Activated T-helper 1 cell treated with anti-CD3 and anti-CD28 coated beads, Interleukin-2, amount 50 U/mL, for 16 hours (primary cell): ENCODE results near the gene TMEM44.
"Not testable (repeated sequence)": the region's sequence is repeated elsewhere in the genome, so short reads cannot be mapped to it uniquely, and the experiment has no call there.

Source experiments
- DNase-seq, 2 donors: peaks; one replicate each; pipeline ENCODE4 v3.0.0-alpha.2; 2020; ENCODE audit warnings: low read depth in 1 of 2, low spot score in 1 of 2

The TMEM44 gene

DNA sequence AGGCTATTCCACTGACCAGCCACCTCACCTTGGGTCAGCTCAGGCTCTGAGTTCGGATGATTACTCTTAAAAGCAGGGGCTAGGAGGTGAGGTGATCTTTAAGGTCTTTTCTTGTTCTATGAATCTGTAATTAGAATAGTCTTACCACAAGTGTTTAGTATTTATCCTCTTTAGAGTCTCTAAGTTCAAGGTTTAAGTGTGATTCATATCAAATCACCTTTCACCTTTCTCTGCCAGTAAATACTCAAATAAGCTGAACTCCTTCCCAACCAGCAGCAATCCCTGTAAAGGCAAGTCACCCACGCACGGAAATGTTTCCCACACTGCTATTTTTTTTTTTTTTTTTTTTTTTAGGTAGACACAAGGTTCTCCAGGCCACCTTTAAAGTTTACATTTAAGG, 14.5 kb upstream of the TMEM44 start:
- no peak for DNase-seq

DNA sequence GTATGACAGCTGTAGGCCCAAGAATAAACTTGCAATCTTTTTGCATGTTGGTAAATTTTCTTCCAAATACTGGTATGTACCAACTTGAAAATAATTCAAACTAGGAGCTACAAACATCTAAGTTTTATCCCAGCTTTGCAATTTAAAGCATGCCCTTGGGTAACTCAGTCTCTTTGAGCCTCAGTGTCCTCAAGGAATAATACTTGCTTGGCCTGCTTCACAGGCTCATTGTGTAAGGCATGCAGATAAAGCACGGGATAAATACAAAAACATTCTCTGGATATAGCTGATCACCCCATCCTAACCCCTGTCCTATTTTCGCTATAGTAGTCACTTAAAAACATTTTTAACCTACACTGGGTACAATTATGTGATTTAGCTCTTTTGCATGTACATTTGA, 9.6 kb upstream of the TMEM44 start:
- DNase-seq = no peak

DNA sequence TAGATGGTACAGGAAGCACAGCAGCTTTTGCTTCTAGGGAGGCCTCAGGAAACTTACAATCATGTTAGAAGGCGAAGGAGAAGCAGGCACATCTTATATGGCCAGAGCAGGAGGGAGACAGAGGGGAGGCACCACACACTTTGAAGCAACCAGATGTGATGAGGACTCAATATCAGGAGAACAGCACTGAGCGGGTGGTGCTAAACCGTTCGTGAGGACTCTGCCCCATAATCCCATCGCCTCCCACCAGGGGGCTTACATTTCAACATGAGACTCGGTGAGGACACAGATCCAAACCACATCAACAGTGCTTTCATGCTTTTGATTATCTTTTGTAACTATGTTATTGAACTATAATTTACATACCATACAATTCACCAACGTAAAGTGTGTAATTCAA, 7.6 kb upstream of the TMEM44 start:
- DNase-seq = no peak

DNA sequence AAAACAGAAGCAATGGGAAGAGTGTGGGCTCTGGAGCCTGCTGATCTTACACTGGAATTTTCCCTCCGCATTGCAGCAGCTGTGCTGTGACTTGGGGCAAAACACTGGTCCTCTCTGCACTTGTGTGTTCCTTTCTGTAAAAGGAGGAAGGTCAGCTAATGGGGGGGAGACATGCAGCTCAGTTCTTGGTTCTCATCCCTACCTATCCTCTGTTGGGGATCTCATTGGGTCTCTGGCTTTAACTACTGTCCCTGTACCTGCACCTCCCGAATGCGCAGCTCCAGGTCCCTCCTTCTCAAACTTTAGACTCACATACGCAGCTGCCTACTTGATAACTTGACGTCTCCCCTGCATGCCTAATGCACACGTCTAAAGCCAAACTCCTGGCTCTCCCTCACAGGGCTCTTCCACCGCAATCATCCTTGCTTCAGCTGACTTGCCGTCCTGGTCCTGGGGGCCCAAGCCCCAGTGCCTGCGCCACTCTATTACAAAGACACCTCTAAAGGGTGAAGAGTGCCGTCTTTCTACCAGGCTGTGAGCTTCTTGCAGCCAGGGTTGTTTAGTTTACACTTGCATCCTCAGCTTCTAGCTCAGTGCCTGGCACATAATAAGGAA, 5.9 kb upstream of the TMEM44 start:
- no peak for DNase-seq

DNA sequence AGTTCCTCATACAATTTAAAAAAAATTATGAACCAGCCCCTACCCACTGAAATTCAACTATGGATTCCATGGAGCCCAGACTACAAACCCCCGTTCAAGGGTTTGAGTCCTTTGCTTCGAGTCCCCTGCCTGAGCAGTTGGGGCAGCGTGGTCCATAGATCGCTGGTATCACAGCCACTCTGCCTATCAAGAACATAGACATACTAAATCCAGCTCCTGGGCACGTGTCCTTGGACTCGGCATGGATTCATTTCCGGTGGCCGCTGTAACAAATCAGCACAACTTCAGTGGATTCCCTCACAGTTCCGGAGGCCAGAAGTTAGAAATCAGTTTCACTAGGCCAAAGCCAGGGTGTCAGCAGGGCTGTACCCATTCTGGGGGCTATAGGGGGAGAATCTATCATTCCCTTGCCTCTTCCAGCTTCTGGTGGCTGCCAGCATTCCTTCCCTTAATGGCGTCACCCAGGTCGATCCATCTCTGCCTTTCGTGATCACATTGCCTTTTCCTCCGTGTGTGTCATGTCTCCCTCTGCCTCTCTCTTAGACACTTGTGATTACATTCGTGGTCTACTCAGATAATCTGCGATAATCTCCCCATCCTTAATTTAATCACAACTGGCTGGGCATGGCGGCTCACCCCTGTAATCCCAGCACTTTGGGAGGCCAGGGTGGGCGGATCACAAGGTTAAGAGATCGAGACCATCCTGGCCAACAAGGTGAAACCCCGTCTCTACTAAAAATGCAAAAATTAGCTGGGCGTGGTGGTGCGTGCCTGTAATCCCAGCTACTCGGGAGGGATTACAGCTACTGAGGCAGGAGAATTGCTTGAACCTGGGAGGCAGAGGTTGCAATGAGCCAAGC, 4.6 kb upstream of the TMEM44 start:
- no peak for DNase-seq

DNA sequence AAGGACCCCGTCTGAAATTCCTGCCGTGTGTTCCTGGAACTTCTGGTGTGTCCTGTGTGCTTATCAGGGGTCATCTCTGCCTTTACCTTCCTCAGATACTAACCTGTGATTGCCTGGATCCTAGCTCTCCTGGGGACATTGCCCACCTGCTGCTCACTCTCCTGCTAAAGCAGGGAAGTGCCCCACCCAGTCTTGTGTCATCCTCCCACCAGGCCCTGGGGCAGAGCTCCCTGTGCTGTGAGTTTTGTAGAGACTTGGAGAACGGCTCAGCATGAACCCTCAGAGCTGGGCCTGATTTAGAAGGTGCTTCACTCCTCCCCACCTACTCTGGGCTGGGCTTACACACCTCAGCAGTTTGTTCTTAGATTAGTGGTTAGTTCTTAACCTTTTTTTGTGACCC, 3.8 kb upstream of the TMEM44 start:
- no peak for DNase-seq

DNA sequence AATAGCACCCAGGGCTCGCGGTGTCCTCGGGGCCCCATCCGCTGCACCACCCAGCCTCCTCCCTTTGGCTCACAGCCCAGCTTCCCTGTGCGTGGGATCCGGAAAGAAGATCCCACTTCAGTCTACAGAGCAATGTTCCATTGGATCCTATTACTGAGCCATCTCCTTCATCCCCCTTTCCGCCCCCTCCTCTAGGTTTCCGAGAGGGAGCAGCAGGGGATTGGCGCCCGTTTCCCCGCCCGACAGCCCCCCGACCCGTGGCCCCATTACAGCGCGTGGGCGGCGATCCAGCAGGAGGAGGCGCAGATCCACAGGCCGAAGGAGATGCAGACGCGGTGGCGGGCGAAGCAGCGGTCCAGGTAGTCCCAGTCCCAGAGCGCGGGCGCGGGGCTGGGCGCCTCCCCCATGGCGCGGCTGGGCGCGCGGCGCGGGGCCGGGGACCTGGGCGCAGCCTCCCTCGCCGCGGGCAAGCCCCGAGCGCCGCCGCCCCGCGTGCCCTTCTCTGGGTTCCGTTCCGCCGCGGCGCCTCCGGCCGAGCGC, 340 bp downstream of the TMEM44 start:
- no peak for DNase-seq

DNA sequence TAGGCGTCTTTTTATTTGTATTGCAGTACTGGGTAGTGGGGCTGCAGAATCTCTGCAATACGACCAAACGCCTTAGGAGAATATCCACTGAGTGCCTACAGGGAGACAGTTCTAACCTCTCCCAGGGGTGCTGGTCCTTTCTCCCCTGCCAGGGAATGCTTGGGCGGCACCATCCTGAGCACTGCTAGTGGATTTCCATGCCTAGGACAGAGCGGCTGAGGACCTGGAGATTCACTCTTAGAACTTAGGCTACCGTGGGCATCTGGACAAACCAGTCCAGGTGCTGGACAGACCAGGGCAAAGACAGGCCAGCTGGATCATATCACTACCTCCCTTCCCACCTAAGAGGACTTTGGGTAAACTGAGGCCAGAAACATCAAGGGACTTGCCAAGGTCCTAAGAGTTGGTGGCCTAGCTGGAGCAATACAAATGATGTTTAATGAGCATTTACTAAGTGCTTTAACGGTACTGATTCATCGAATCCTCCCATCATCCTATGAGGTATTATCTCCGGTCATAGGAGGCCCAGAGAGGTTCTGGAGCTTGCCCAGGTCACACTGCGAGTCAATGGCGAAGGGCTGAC, 902 bp downstream of the TMEM44 start:
- no peak for DNase-seq

DNA sequence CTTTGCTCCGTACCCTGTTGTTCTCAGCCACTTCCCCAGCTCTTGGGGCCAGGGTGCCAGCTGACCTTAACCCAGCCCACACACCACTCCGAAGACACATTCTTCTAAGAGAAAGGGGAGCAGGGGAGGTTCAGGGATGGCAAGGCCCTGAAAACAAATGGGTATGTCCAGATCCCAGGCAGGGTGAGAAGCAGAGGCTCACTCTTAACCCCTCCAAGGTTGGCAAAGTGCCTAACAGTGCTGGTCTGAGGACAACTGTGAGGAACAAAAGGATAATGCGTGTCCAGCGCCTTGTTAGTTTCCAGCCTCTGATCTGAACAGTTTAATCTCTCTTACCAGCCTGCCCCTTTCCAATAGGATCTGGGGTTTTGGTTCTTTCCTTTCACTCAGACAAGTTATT, 1.5 kb downstream of the TMEM44 start:
- no peak for DNase-seq

DNA sequence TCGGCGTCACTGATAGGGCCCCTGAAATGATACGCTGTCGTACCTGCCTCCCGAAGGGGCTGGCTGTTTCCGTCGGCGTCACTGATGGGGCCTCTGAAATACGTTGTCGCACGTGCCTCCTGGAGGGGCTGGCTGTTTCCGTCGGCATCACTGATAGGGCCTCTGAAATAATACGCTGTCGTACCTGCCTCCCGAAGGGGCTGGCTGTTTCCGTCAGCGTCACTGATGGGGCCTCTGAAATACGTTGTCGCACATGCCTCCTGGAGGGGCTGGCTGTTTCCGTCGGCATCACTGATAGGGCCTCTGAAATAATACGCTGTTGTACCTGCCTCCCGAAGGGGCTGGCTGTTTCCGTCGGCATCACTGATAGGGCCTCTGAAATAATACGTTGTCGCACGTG, 2.5 kb downstream of the TMEM44 start:
- DNase-seq = not testable (repeated sequence)

DNA sequence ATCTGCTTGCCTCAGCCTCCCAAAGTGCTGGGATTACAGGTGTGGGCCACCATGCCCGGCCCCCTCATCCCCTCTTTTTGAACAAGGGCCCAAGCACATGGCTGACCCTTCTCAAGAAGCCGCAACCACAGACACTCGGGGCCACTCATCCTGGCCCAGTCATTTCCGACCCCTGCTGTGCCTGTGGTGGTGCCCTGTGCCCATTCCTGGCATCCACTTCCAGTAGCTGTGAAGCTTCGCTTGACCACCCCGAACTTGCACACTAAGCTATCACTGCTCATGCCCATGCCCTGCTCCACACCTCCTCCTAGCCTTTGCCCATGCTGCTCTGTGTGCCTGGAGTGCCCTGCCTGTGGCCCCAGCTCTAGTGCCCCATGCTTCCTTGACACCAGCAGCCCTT, 8.3 kb downstream of the TMEM44 start:
- no peak for DNase-seq

DNA sequence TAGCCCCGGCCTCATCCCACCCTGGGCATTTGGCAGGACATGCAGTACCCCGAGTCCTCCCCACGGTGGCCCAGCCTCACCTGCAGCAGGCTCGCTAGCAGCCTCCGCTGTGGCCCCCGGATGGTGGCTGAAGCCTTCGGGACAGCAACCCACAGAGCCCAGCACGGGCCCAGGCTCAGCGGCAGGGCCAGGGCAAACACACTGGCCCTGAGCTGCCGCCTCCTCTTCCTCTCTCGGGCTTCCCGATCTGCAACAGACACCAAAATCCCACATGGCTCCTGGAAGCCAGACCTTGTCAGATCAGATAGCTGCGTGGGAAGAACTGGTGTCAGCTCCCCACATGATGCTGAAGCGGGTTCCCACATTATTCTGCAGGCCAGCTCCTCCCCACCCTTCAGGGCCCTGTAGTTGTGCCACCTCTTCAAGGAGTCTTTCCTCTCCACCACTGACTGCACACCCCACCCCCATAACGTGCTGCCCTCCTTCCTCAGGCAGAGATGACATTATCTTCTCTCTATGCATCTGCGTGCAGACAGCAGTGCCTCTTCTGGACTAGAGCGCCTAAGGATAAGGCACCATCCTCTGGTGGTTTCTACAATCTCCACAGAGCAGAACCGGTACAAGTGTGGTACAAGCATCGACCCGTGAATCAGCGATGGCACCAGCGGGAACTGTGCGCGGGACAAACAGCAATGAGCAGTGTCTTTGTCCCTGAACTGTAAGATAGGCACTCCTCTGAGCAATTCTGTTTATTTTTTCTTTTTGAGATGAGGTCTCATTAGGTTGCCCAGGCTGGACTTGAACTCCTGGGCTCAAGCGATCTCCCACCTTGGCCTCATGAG, 9.5 kb downstream of the TMEM44 start:
- no peak for DNase-seq

DNA sequence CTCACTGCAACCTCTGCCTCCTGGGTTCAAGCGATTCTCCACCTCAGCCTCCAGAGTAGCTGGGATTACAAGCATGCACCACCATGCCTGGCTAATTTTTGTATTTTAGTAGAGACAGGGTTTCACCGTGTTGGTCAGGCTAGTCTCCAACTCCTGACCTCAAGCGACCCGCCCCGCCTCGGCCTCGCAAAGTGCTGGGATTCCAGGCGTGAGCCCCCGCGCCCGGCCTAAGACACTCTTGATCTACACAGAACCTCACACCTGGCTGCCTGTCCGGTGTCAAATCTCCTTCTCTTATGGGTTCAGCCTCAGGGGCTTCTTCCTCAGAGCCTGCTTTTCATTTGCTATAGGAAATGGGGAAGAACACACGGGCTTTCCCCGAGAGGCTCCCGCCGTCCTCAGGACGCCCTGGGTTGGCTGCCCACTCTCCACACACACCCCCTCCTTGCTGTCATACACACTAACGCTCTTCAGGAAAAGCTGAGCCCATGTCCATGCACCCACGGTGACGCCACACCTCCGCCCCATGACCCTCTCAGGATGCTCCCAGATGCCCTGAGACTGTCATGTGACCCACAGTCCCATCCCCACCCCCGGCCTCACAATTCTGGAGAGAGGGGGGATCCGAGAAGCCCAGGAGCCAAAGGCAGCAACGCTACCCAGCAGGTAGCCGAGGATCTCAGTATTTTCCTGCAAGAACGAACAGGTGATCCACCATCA, 10.4 kb downstream of the TMEM44 start:
- DNase-seq = no peak

DNA sequence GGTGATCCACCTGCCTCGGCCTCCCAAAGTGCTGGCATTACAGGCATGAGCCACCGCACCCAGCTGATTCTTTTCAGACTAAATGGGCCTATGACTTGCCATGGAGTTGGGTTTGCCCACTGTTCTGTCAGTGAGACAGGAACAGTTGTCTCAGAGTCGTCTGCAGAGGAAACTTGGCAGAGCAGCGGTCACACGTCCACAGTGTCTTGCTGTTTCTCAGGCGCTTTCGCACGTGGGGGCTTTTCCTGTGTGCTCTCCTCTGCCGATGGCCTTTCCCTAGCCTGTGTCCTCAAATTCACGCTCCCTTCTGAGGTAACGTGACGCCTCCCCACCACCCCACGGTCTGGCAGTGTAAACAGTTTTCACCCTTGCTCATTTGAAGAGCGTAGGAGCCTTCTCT, 11.3 kb downstream of the TMEM44 start:
- no peak for DNase-seq

DNA sequence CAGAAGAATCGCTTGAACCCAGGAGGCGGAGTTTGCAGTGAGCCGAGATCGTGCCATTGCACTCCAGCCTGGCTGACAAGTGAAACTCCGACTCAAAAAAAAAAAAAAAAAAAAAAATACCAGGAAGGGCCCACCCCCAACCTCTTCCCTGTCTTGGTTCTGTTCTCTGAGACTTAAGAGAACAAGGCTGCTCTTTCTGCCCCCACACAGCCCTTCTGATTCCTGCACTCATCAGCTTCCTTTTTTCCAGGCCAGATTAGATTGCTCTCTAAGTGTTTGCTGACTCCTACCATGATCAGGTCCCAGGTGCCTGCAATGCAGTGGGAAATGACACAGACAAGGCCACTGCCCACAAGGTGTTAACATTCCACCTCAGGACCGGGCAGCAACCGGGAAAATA, 13.0 kb downstream of the TMEM44 start:
- DNase-seq = no peak

DNA sequence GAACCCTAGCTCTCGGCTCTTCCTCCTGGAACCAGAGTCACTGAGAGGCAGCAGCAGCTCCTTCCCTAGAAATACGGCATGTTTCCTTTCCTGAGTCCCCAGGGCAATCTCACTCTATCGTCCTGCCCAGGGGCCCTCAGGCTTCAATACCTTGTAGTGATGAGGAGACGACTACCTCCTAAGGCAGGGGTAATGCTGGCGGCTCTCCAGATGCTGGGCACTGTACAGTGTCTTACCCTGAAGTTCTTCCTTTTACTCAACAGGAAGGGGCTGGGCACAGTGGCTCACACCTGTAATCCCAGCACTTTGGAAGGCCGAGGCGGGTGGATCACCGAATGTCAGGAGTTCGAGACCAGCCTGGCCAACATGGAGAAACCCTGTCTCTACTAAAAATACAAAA, 13.5 kb downstream of the TMEM44 start:
- DNase-seq = no peak

DNA sequence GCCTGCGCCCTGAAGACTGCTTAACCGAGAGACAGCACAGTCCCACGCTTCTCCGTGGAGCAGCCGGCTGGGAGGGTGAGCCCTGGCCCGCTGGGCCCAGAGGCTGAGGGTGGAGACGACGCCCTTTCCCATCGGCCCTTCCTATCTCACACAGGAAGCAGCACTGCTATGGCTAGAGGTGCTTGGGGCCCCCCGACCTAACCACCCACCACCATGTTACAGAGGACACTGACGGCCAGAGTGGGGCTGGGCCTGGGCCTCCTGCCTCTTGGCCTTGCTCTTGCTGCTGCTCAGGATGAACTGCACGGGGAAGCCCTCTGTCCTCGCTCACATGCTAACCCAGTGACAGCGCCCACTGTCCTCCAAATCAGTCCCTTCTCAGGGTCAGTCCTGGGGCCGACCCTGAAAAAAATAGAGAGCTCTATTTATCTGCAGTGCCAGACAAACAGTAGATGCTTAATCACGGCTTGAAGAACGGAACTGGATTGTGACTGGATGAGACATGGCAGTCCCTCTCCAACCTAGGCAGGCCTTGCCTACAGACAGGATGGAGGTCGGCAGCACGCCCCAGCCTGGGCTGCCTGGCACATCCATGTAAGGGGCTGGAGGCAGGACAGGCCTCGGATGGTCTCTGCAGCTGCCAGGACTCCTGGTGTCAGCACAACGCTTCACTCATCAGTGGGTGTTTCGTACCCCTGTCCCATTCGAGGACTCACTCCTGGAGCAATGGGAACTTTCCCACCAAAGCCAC, 14.2 kb downstream of the TMEM44 start:
- DNase-seq = no peak

DNA sequence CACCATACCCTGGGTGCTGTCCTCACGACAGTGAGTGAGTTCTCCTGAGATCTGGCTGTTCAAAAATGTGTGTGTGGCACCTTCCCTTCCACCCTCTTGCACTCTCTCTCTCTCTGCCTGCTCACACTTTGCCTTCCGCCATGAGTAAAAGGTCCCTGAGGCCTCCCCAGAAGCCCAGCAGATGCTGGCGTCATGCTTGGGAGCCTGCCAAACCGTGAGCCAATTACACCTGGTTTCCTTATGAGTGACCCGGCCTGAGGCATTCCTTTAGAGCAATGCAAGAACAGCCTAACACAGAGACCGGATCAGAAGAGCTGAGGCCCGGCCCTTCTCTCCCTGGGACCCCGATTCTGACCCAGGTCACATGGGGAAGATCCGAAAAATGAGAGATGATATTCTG, 15.4 kb downstream of the TMEM44 start:
- DNase-seq = no peak

DNA sequence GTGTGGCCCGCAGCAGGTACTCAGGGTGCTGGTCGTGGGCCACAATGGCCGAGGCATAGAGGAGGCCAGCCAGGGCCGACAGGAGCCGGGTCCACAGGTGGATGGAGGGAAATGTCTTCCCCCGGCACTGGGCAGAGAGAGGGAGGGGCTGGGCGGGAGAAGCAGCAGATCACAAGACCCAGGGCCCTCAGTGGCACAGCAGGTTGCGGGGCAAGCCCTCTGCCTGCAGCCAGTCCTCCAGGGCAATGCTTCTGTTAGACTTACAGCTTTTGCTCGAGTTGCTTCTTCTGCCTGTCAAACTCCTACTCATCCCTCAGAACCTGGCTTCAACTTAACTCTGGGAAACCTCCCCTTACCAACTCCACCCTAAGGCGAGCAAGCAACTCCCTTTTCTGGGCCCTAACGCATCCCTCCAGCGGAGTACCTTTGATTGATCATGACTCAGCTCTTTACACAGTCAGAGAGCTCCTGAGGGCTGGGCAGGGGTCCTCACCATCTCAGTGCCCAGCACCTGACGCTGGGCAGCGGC, 16.0 kb downstream of the TMEM44 start:
- DNase-seq = no peak

DNA sequence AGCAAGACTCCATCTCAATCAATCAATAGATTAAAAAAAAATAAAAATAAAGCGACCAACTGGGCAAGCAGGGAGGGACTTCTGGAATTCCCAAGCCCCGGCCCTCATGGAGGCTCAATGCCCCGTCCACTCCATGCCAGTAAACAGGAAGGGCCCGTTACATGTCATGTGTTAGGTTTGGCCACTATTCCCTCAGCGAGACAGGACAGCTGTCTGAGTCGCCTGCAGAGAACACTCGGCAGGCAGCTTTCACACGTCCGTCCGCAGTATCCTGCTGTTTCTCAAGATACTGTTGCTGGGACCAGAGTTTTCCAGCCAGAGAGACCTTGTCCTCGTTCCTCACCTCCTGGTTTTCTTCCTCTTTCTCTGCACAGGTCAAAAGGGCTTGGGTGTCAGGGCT, 18.0 kb downstream of the TMEM44 start:
- DNase-seq = no peak
